ENCODE data around the gene TBC1D24.

TBC1D24 gene

DNA sequence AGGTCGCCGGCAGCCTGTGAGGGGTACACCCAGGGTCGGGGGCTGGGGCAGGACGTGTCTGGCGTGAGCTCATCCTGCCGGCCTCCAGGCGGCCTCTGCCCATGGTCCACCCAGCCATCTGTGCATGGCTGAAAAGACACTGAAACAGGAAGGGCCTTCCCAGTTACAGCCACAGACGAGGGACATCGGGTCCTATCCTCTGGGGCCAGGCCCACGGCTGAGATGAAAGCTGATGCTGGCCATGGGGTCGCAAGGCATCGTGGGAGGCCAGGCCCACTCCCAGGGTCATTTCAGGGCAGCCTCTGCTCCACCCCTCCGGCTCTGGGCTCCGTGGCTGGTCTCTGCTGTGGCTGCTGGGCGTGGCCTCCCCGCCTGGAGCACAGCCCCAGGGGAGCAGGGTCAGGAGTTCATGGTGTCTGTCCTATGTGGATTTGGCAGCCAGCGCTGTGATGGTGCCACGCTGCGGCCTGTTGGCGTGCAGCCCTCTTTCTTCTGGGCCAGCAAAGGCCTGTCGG is 22.2 kb downstream of the TBC1D24 start:
- H3K36me3 ChIP-seq (ENCODE audit: insufficient read depth, low read length): peaks cover 10% of the 10 kb centered on the region
- no peak overlapping the region for H3K4me3 ChIP-seq (ENCODE audit: low read depth in 1 of 2, low read length in 2 of 2)
- H3K4me1 ChIP-seq (ENCODE audit: insufficient read depth, low read length): peaks cover 10% of the 10 kb centered on the region

DNA sequence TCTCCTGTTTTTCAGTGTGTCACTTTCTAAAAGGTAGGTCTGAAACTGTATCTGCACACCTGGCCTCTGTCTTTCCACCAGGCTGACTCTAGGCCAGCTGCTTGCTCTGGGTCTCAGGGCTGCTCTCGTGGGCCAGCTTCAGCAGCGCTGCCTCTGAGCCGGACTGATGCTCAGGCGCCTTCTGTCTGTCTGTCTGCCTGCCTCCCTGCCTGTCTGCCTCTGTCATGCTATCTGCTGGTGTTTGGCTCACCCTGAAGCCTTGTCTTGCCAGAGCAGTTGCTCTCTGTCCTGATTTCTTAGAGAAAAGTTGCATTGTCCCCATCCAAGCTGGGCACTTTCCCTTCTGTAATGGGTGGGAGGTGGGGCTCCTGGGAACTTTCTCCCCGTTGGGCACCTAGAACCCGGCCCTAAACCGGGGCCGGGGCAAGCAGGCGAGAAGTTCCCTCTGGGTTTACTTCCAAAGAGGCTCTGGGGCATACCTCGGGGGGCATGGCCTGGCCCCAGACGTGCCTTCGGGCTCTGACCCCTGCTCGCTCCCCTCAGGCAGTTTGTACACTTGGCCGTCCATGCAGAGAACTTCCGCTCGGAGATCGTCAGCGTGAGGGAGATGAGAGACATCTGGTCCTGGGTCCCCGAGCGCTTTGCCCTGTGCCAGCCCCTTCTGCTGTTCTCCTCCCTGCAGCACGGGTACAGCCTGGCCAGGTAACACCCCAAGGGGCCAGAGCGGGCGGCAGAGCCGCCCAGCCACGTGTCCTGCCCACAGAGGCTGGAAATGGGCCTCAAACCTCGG is 23.0 kb downstream of the TBC1D24 start:
- H3K36me3 ChIP-seq (ENCODE audit: insufficient read depth, low read length): peaks cover 10% of the 10 kb centered on the region

More for the DNA sequence above, 22.2 kb downstream of the TBC1D24 start:
- Histone ChIP-seq H3K9me3 (ENCODE audit: low read length) (no peaks in the 10 kb centered on the region), H3K27me3 (ENCODE audit: control insufficient read depth in 1 of 2, insufficient read depth in 2 of 2, low read length in 2 of 2) (no peaks in the 10 kb centered on the region), H3K27ac (ENCODE audit: low read depth, low read length) (no peak overlapping the region), H3K9ac (ENCODE audit: low read length) (no peak overlapping the region)

DNA sequence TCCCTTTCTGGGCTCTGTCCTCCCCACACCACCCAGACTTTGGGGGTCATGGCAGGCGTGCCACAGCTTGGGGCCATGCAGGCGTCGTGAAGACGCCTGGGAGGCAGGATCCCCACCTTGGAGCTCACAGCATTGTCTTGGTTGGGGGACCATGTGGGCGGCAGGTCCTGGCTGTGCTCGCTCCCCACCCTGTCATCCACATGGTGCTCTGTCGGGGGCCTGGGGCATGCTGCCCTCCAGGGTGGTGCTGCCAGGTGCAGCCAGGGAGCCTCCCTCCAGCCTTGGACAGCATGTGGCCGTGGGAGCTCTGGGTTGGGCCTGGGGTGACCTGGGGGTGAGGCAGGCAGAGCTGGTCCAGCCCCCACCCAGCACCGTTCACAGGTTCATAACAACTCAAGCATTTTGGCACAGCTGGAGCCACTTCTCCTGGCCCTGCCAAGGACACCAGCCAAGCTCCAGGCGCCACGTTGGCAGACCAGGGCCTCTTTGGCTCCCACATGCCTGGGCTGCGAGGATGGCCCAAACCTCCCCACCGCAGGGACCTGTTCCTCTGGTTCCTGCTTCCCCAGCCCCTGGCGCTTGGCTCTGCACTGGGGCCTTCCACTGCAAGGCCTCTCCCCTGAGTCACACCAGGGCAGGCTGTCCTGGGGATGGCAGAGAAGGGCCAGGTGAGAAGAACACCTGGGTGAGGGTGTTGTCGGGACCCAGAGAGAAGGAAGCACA is 23.8 kb downstream of the TBC1D24 start:
- H3K4me1 ChIP-seq (ENCODE audit: insufficient read depth, low read length): peaks cover 17% of the 10 kb centered on the region
- H3K27ac ChIP-seq (ENCODE audit: low read depth, low read length): no peak overlapping the region
- H3K4me3 ChIP-seq (ENCODE audit: low read depth in 1 of 2, low read length in 2 of 2): no peak overlapping the region
- H3K27me3 ChIP-seq (ENCODE audit: control insufficient read depth in 1 of 2, insufficient read depth in 2 of 2, low read length in 2 of 2): no peaks in the 10 kb centered on the region
- peaks cover 10% of the 10 kb centered on the region for H3K36me3 ChIP-seq (ENCODE audit: insufficient read depth, low read length)
- H3K9me3 ChIP-seq (ENCODE audit: low read length): no peaks in the 10 kb centered on the region
- H3K9ac ChIP-seq (ENCODE audit: low read length): no peak overlapping the region

More for the DNA sequence above, 23.0 kb downstream of the TBC1D24 start:
- Histone ChIP-seq H3K4me3 (ENCODE audit: low read depth in 1 of 2, low read length in 2 of 2) (no peak overlapping the region), H3K4me1 (ENCODE audit: insufficient read depth, low read length) (peaks cover 16% of the 10 kb centered on the region), H3K9ac (ENCODE audit: low read length) (no peak overlapping the region), H3K27ac (ENCODE audit: low read depth, low read length) (no peak overlapping the region), H3K27me3 (ENCODE audit: control insufficient read depth in 1 of 2, insufficient read depth in 2 of 2, low read length in 2 of 2) (no peaks in the 10 kb centered on the region), H3K9me3 (ENCODE audit: low read length) (no peaks in the 10 kb centered on the region)

DNA sequence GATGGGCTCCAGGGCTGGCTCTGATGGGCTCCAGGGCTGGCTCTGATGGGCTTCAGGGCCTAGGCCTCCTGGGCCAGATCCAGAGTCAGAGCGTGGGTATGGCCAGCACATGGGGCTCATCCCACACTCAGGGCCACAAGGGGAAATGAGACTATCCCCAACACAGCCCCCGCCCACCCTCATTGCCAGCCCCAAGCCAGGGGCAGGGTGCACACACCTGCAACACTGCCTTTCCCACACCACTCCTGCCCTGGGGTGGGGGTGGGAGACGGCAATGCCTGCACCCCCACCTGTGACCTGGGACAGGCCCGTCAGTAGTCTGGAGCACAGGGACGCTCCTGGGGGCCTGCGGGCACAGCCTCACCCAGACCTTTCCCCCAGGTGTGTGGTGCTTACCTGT is 24.5 kb downstream of the TBC1D24 start:
- Histone ChIP-seq H3K9ac (ENCODE audit: low read length) (no peak overlapping the region), H3K36me3 (ENCODE audit: insufficient read depth, low read length) (peaks cover 10% of the 10 kb centered on the region), H3K4me3 (ENCODE audit: low read depth in 1 of 2, low read length in 2 of 2) (no peak overlapping the region), H3K27ac (ENCODE audit: low read depth, low read length) (no peak overlapping the region), H3K9me3 (ENCODE audit: low read length) (no peaks in the 10 kb centered on the region), H3K4me1 (ENCODE audit: insufficient read depth, low read length) (peaks cover 17% of the 10 kb centered on the region), H3K27me3 (ENCODE audit: control insufficient read depth in 1 of 2, insufficient read depth in 2 of 2, low read length in 2 of 2) (no peaks in the 10 kb centered on the region)

DNA sequence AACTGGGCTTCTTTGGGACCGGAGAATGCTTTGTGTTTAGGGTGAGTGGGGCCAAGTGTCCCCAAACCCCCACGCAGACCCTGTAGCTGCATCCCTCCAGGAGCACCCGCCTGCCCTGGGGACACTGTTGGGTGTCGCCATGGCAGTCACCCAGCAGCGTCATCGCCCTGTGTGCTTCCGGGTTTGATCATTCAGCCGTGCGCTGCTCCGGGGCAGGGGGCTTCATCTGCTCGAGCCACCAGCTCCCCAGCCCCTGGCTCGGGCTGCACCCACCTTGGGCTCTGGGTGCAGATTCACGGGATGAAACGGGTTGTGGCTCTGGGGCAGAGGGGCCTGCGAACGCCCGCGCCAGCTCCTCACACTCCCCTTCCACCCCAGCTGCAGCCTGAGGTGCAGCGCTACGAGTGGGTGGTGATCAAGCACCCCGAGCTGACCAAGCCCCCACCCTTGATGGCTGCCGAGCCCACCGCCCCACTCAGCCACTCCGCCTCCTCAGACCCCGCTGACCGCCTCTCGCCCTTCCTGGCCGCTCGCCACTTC is 25.0 kb downstream of the TBC1D24 start:
- H3K36me3 ChIP-seq (ENCODE audit: insufficient read depth, low read length): peaks cover 10% of the 10 kb centered on the region
- H3K4me1 ChIP-seq (ENCODE audit: insufficient read depth, low read length): peaks cover 17% of the 10 kb centered on the region
- H3K9me3 ChIP-seq (ENCODE audit: low read length): no peaks in the 10 kb centered on the region
- no peak overlapping the region for H3K27ac ChIP-seq (ENCODE audit: low read depth, low read length)
- H3K27me3 ChIP-seq (ENCODE audit: control insufficient read depth in 1 of 2, insufficient read depth in 2 of 2, low read length in 2 of 2): no peaks in the 10 kb centered on the region
- H3K4me3 ChIP-seq (ENCODE audit: low read depth in 1 of 2, low read length in 2 of 2): no peak overlapping the region
- no peak overlapping the region for H3K9ac ChIP-seq (ENCODE audit: low read length)

DNA sequence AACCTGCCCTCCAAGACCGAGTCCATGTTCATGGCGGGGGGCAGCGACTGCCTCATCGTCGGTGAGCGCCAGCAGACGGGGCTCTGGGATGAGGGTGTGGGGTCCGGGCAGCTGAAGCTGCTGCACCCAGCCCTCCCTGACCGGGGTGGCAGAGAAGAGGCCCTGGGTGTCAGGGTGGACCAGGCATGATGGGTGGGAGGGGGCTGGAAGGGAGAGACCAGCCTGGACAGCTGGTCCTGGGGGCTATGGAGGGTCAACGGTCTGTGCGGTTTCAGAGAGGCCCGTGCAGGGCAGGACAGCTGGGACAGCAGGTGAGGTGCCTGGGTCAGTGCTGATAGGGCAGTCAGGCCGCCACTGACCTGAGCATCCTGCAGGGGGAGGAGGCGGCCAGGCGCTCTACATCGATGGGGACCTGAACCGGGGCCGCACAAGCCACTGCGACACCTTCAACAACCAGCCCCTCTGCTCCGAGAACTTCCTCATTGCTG is 25.5 kb downstream of the TBC1D24 start:
- Histone ChIP-seq H3K4me3 (ENCODE audit: low read depth in 1 of 2, low read length in 2 of 2) (no peak overlapping the region), H3K9ac (ENCODE audit: low read length) (no peak overlapping the region), H3K27me3 (ENCODE audit: control insufficient read depth in 1 of 2, insufficient read depth in 2 of 2, low read length in 2 of 2) (no peaks in the 10 kb centered on the region), H3K27ac (ENCODE audit: low read depth, low read length) (no peak overlapping the region), H3K9me3 (ENCODE audit: low read length) (no peaks in the 10 kb centered on the region), H3K36me3 (ENCODE audit: insufficient read depth, low read length) (peaks cover 10% of the 10 kb centered on the region), H3K4me1 (ENCODE audit: insufficient read depth, low read length) (peaks cover 17% of the 10 kb centered on the region)

DNA sequence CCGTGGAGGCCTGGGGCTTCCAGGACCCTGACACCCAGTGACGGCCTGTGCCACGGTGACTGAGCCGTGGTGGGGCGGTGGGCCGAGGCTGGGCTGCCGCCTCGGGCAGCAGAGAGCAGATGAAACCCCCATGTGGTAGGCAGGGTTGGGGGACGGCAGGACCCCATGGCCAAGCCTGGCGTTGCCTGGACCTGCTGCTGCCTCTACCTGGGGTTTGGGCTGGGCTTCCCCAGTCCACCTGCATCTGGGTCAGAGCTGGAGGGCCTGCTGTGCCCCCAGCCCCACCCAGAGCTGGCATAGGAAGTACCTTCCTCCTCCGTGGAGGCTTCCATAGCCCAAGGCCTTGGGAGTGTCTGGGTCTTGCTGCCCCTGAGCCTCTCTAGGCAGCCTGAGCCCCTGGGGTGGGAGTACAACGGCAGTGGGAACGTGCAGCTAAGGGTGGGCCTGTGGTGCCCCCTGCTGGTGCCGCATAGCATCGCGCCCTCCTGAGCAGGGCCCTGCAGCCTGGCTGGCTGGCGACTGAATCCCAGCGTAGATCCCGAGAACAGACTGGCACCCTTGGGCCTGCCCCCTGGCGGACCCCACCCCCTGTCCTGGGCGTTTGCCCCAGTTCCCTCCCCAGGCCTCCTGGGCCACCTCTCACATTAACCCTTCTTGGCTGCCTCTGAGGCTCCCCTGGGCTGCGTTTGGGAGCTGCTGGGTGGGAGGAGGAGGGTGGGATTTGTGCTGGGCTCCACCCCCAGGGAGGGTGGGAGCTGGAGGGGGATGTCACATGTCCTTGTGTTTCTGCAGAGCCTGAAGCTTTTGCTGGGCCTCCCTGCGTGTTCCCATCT is 26.2 kb downstream of the TBC1D24 start:
- peak overlapping the region in 1 of 2 donors; percentile 38 for H3K4me3 ChIP-seq (ENCODE audit: low read depth in 1 of 2, low read length in 2 of 2)

DNA sequence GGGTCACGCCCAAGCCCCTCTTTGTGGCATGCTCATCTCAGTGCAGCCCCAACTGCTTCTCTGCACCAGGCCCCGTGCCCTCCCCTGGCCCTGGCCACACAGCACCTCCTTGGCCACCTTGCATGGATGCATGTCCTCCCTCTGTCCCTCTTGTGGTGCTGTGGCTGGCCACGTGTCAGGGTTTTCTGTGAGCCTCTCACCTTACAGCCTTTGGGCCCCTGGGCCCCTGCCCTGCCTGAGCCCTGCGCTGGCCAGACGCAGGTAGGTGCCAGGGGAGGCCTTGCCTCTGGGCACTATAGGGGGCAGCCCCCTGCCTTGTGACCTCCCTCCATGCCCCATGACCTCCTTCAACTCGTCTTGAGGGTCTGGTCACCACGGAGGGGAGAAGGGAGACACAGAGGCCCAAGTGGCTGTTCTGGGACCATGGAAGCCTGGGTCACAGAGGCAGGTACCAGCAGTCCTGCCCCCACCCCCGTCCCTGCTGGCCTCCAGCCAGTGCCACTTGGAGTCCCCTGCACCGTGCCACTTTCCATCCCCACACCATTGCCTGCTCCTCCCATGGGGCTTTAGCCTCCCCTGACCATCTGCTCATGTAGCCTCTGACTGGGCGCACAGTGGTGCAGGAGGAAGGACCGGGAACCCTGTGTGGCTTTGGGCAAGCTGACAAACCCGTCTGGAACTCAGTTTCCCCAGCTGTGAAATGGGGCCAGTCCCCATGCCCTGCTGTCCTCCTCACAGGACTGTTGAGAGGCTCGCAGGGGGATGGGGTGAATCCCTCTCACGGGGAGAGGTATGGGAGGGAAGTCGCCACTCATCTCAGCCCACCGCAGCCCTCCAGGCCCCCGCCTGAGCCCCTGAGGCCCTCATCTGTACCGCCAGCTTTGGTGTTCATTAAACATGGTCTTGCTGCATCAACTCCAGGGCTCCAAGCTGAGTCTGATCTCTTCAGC is 27.3 kb downstream of the TBC1D24 start:
- H3K9me3 ChIP-seq (ENCODE audit: low read length): no peaks in the 10 kb centered on the region
- H3K4me1 ChIP-seq (ENCODE audit: insufficient read depth, low read length): peaks cover 17% of the 10 kb centered on the region
- H3K27me3 ChIP-seq (ENCODE audit: control insufficient read depth in 1 of 2, insufficient read depth in 2 of 2, low read length in 2 of 2): no peaks in the 10 kb centered on the region
- H3K36me3 ChIP-seq (ENCODE audit: insufficient read depth, low read length): peaks cover 10% of the 10 kb centered on the region
- H3K4me3 ChIP-seq (ENCODE audit: low read depth in 1 of 2, low read length in 2 of 2): peak overlapping the region in 1 of 2 donors; percentile 38
- no peak overlapping the region for H3K27ac ChIP-seq (ENCODE audit: low read depth, low read length)
- no peak overlapping the region for H3K9ac ChIP-seq (ENCODE audit: low read length)

More for the DNA sequence above, 26.2 kb downstream of the TBC1D24 start:
- H3K9ac ChIP-seq (ENCODE audit: low read length): no peak overlapping the region
- no peak overlapping the region for H3K27ac ChIP-seq (ENCODE audit: low read depth, low read length)
- H3K4me1 ChIP-seq (ENCODE audit: insufficient read depth, low read length): peaks cover 17% of the 10 kb centered on the region
- H3K9me3 ChIP-seq (ENCODE audit: low read length): no peaks in the 10 kb centered on the region
- peaks cover 10% of the 10 kb centered on the region for H3K36me3 ChIP-seq (ENCODE audit: insufficient read depth, low read length)
- no peaks in the 10 kb centered on the region for H3K27me3 ChIP-seq (ENCODE audit: control insufficient read depth in 1 of 2, insufficient read depth in 2 of 2, low read length in 2 of 2)

DNA sequence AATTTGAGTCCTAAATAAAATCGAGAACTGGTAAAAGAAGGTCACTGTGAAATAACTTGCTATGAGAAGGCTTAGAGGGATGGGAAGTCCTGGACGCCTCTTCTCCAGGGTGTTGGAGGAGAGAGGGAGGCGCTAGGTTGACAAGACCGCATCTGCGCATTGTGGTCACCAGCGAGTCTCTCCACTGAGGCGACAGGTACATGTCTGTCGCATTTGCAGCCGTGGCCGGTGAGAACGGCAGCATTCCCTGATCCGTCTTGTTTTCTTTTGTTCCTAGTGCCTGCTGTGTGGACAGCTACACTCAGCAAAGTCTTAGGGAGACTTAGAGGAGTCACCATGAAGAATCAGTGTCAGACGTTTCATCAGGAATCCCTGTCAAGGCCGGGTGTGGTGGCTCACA is 30.8 kb downstream of the TBC1D24 start:
- Histone ChIP-seq H3K27me3 (ENCODE audit: control insufficient read depth in 1 of 2, insufficient read depth in 2 of 2, low read length in 2 of 2) (no peaks in the 10 kb centered on the region), H3K9ac (ENCODE audit: low read length) (no peak overlapping the region), H3K27ac (ENCODE audit: low read depth, low read length) (no peak overlapping the region), H3K9me3 (ENCODE audit: low read length) (no peaks in the 10 kb centered on the region), H3K4me3 (ENCODE audit: low read depth in 1 of 2, low read length in 2 of 2) (no peak overlapping the region), H3K4me1 (ENCODE audit: insufficient read depth, low read length) (peaks cover 17% of the 10 kb centered on the region), H3K36me3 (ENCODE audit: insufficient read depth, low read length) (no peaks in the 10 kb centered on the region)

DNA sequence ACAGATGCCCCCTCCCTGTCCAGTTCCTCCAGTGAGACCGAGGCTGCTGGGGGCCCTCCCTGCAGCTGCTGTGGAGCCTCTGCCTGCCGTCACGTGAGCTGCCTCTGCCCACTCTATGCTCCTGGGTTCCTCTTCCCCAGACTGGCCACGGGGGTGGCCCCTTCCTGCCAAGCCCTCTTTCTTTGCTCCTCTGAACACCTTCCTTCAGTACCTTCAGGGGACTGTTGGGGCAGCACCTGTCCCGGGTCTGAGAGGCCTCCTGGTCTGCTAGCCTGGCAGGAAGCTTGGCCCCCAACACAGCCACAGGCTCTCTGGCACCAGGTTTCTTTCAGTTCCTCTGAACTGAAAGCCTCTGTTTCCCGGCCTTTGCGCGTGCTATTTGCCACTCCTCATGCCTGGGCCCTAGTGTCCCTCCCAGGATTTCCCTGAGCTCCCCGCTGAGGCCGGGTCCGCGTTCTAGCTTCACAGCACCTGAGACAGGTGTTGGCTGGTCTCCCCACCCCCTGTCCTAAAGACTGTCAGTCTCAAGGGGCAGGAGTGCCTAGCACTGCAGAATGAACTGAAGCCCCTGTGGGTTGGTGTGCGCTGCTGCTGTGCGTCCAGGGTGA is 32.2 kb downstream of the TBC1D24 start:
- no peak overlapping the region for H3K9ac ChIP-seq (ENCODE audit: low read length)
- H3K9me3 ChIP-seq (ENCODE audit: low read length): no peaks in the 10 kb centered on the region
- no peak overlapping the region for H3K27ac ChIP-seq (ENCODE audit: low read depth, low read length)
- no peaks in the 10 kb centered on the region for H3K36me3 ChIP-seq (ENCODE audit: insufficient read depth, low read length)
- H3K4me3 ChIP-seq (ENCODE audit: low read depth in 1 of 2, low read length in 2 of 2): no peak overlapping the region
- H3K4me1 ChIP-seq (ENCODE audit: insufficient read depth, low read length): peaks cover 20% of the 10 kb centered on the region
- no peaks in the 10 kb centered on the region for H3K27me3 ChIP-seq (ENCODE audit: control insufficient read depth in 1 of 2, insufficient read depth in 2 of 2, low read length in 2 of 2)

Measured in muscle layer of colon (tissue), 2 donors.